H9 (cell line): ENCODE measurements around the gene MAML3. TPM values are rescaled to one million over a fixed set of nuclear protein-coding genes. Genes with fewer than 3 reads are reported as not detected.

Source experiments
- DNase-seq: peaks from one replicate; pipeline ENCODE4 v3.0.0-alpha.2; 2017
- H2AFZ ChIP-seq: one replicate; pipeline ENCODE4 v1.6.1; 2013; ENCODE audit warnings: mild to moderate bottlenecking, low read length, control low read depth, moderate library complexity
- H2AK5ac ChIP-seq: 2 replicates; pipeline ENCODE4 v1.6.1; 2013; ENCODE audit warnings: low read length, control low read depth, mixed read lengths; ENCODE audit not compliant: insufficient read length
- H2BK120ac ChIP-seq: one replicate; pipeline ENCODE4 v1.6.1; 2013; ENCODE audit warnings: low read depth, mild to moderate bottlenecking, low read length, control low read depth, inconsistent platforms; ENCODE audit not compliant: poor library complexity, severe bottlenecking
- H2BK12ac ChIP-seq: 2 replicates; pipeline ENCODE4 v1.6.1; 2013; ENCODE audit warnings: low read length, control low read depth, mixed read lengths, low read depth; ENCODE audit not compliant: insufficient read length
- H2BK15ac ChIP-seq: 2 replicates; pipeline ENCODE4 v1.6.1; 2013; ENCODE audit warnings: low read depth, low read length, control low read depth
- H2BK20ac ChIP-seq: one replicate; pipeline ENCODE4 v1.6.1; 2013; ENCODE audit warnings: low read depth, mild to moderate bottlenecking, low read length, control low read depth, inconsistent platforms; ENCODE audit not compliant: poor library complexity, severe bottlenecking
- H2BK5ac ChIP-seq: 2 replicates; pipeline ENCODE4 v1.6.1; 2013; ENCODE audit warnings: low read length, control low read depth, mixed read lengths; ENCODE audit not compliant: insufficient read length
- H3K14ac ChIP-seq: 2 replicates; pipeline ENCODE4 v1.6.1; 2013; ENCODE audit warnings: low read length, control low read depth; ENCODE audit not compliant: insufficient read depth
- H3K18ac ChIP-seq: 2 replicates; pipeline ENCODE4 v1.6.1; 2013; ENCODE audit warnings: low read depth, mild to moderate bottlenecking, mixed read lengths, low read length, control low read depth; ENCODE audit not compliant: insufficient read length
- H3K23ac ChIP-seq: 2 replicates; pipeline ENCODE4 v1.6.1; 2013; ENCODE audit warnings: low read length, control low read depth, mixed read lengths, low read depth; ENCODE audit not compliant: insufficient read length
- H3K23me2 ChIP-seq: 2 replicates; pipeline ENCODE4 v1.6.1; 2013; ENCODE audit warnings: low read depth, mild to moderate bottlenecking, mixed read lengths, low read length, control low read depth; ENCODE audit not compliant: insufficient read length, poor library complexity, severe bottlenecking
- H3K27ac ChIP-seq: 2 replicates; pipeline ENCODE4 v1.5.1; 2013; ENCODE audit warnings: low read length, control low read depth, mixed read lengths, low read depth; ENCODE audit not compliant: insufficient read length
- H3K27me3 ChIP-seq: 2 replicates; pipeline ENCODE4 v1.6.1; 2013; ENCODE audit warnings: low read length, control low read depth, inconsistent platforms; ENCODE audit not compliant: insufficient read depth
- H3K4ac ChIP-seq: 2 replicates; pipeline ENCODE4 v1.6.1; 2013; ENCODE audit warnings: low read depth, mild to moderate bottlenecking, control low read depth, inconsistent platforms, low read length, moderate library complexity
- H3K4me1 ChIP-seq: 2 replicates; pipeline ENCODE4 v1.6.1; 2013; ENCODE audit warnings: low read length, control low read depth, inconsistent platforms; ENCODE audit not compliant: insufficient read depth
- H3K4me2 ChIP-seq: 2 replicates; pipeline ENCODE4 v1.6.1; 2013; ENCODE audit warnings: low read length, control low read depth, mixed read lengths; ENCODE audit not compliant: insufficient read length, insufficient read depth
- H3K56ac ChIP-seq: 2 replicates; pipeline ENCODE4 v1.6.1; 2013; ENCODE audit warnings: low read depth, mild to moderate bottlenecking, mixed read lengths, low read length, control low read depth; ENCODE audit not compliant: insufficient read length
- H3K79me1 ChIP-seq: 2 replicates; pipeline ENCODE4 v1.6.1; 2013; ENCODE audit warnings: low read depth, mild to moderate bottlenecking, moderate library complexity, low read length, control low read depth, inconsistent platforms; ENCODE audit not compliant: insufficient read depth, poor library complexity, severe bottlenecking
- H3K79me2 ChIP-seq: 2 replicates; pipeline ENCODE4 v1.6.1; 2013; ENCODE audit warnings: low read length, control low read depth, inconsistent platforms; ENCODE audit not compliant: insufficient read depth
- H3K9ac ChIP-seq: 2 replicates; pipeline ENCODE4 v1.6.1; 2013; ENCODE audit warnings: low read length, control low read depth, mixed read lengths; ENCODE audit not compliant: insufficient read length; ENCODE audit errors: extremely low read depth
- H3K9me3 ChIP-seq: one replicate; pipeline ENCODE4 v1.6.1; 2013; ENCODE audit warnings: low read depth, low read length, inconsistent platforms; ENCODE audit not compliant: control insufficient read depth
- H3T11ph ChIP-seq: one replicate; pipeline ENCODE4 v1.6.1; 2013; ENCODE audit warnings: mild to moderate bottlenecking, low read length, control low read depth, inconsistent platforms
- H4K20me1 ChIP-seq: one replicate; pipeline ENCODE4 v1.6.1; 2013; ENCODE audit not compliant: control insufficient read depth, insufficient read length, insufficient read depth
- H4K5ac ChIP-seq: 2 replicates; pipeline ENCODE4 v1.6.1; 2013; ENCODE audit warnings: low read depth, mild to moderate bottlenecking, mixed read lengths, low read length, control low read depth; ENCODE audit not compliant: insufficient read length
- H4K8ac ChIP-seq: replicated peaks from 2 replicates; pipeline ENCODE4 v1.6.1; 2013; ENCODE audit warnings: low read length, control low read depth, mixed read lengths, low read depth; ENCODE audit not compliant: insufficient read length
- H4K91ac ChIP-seq: 2 replicates; pipeline ENCODE4 v1.6.1; 2013; ENCODE audit warnings: low read depth, mild to moderate bottlenecking, moderate library complexity, mixed read lengths, low read length, control low read depth; ENCODE audit not compliant: insufficient read length
- H3K27ac Mint-ChIP-seq, 3 experiments: 2 replicates in 2 of 3; 3 replicates in 1 of 3; pipeline ENCODE4 v1.8.0; 2020 to 2021; ENCODE audit warnings: mixed read lengths in 3 of 3, mild to moderate bottlenecking in 1 of 3, moderate library complexity in 1 of 3
- H3K27me3 Mint-ChIP-seq: 2 replicates; pipeline ENCODE4 v1.8.0; 2021; ENCODE audit warnings: low read depth, mild to moderate bottlenecking, moderate library complexity, mixed read lengths
- H3K36me3 Mint-ChIP-seq, 3 experiments: 2 replicates in 2 of 3; 3 replicates in 1 of 3; pipeline ENCODE4 v1.8.0; 2020 to 2021; ENCODE audit warnings: low read depth in 3 of 3, mixed read lengths in 3 of 3; ENCODE audit not compliant: insufficient read depth in 1 of 3
- H3K4me1 Mint-ChIP-seq, 2 experiments: 2 replicates each; pipeline ENCODE4 v1.8.0; 2020; ENCODE audit warnings: mixed read lengths in 2 of 2
- H3K4me3 Mint-ChIP-seq, 2 experiments: 2 replicates in 1 of 2; 3 replicates in 1 of 2; pipeline ENCODE4 v1.8.0; 2020 to 2021; ENCODE audit warnings: mild to moderate bottlenecking in 2 of 2, mixed read lengths in 2 of 2, moderate library complexity in 1 of 2
- H3K9me3 Mint-ChIP-seq, 2 experiments: 2 replicates in 1 of 2; 3 replicates in 1 of 2; pipeline ENCODE4 v1.8.0; 2020; ENCODE audit warnings: mild to moderate bottlenecking in 2 of 2, mixed read lengths in 2 of 2, moderate library complexity in 1 of 2
- CTCF ChIP-seq: fragments of 200-600 bp; sonication (generic); conservative IDR thresholded peaks from 3 replicates; pipeline ENCODE4 v1.8.0; 2021; ENCODE audit warnings: antibody characterized with exemption, mild to moderate bottlenecking
- WGBS: extraction: QIAGEN DNeasy Blood & Tissue Kit; methylation state at CpG from one replicate; pipeline ENCODE4 v1.1.7; 2013; ENCODE audit warnings: missing lambda C conversion rate, low lambda C conversion rate, mixed read lengths; ENCODE audit not compliant: insufficient read length; ENCODE audit errors: extremely low coverage; 5-methylcytosine and 5-hydroxymethylcytosine counted together
- total RNA-seq: library from RNA; stranded (reverse); gene quantifications from 2 replicates; pipeline ENCODE4 v1.2.1, GENCODE V29; 2021

Gene MAML3
- total RNA-seq, 1 experiment from 2014 or later, result 3.9 TPM

- no peak overlapping the region for H3K4me3 Mint-ChIP-seq
- no CpG with 5 or more reads among the region's 2 CpGs for whole genome bisulfite sequencing
- Histone ChIP-seq H4K8ac (no peak overlapping the region), H3K14ac (no peak overlapping the region), H2BK15ac (no peak overlapping the region), H3K9me3 (no peaks in the 10 kb centered on the region), H3K18ac (no peak overlapping the region), H2BK120ac (no peak overlapping the region), H3K23ac (no peak overlapping the region), H3K79me1 (no peaks in the 10 kb centered on the region), H2AFZ (no peak overlapping the region), H2BK5ac (no peak overlapping the region), H2AK5ac (no peak overlapping the region), H2BK12ac (no peak overlapping the region), H3K4ac (no peak overlapping the region), H3K4me1 (peaks cover 9% of the 10 kb centered on the region; the same call in 1 of the 2 replicates), H3K27me3 (no peaks in the 10 kb centered on the region), H4K20me1 (no peaks in the 10 kb centered on the region), H3K56ac (no peak overlapping the region), H2BK20ac (no peak overlapping the region), H4K91ac (no peak overlapping the region), H3K9ac (no peak overlapping the region), H3K23me2 (no peaks in the 10 kb centered on the region), H4K5ac (no peak overlapping the region), H3K27ac (no peak overlapping the region), H3T11ph (no peak overlapping the region), H3K79me2 (no peaks in the 10 kb centered on the region), H3K4me2 (no peak overlapping the region)
- no peaks in the 10 kb centered on the region for H3K27me3 Mint-ChIP-seq
- TF ChIP-seq CTCF, result no peak
- H3K4me1 Mint-ChIP-seq, result peaks cover 12 to 17% of the 10 kb centered on the region in 2 experiments
- no peak for DNase-seq
- H3K36me3 Mint-ChIP-seq, result 0 out of 7 replicates have a peak, but pooled peaks cover 0 to 4% (median 0%) of the 10 kb centered on the region in 3 experiments
- H3K27ac Mint-ChIP-seq, result no peak overlapping the region
- H3K9me3 Mint-ChIP-seq, result no peaks in the 10 kb centered on the region
These were observed 313.2 kb downstream of the MAML3 start for GRCh38 chr4:139840773-139841172.
